Heart left ventricle (tissue), 16 donors: ENCODE data around the gene HYAL2. TPM values are rescaled to one million over a fixed set of nuclear protein-coding genes. Genes with fewer than 3 reads are reported as not detected.
A peak's percentile ranks its signal among the peaks of the same experiment; 100 is the strongest.

ENCODE experiments used
- ATAC-seq, 4 donors: fragments of 200-7000 bp; cut with Tn5 transposase; one replicate each; pipeline ENCODE4 v1.9.1; 2020 to 2022; ENCODE audit warnings: moderate library complexity in 4 of 4, mild to moderate bottlenecking in 3 of 4, moderate number of reproducible peaks in 1 of 4
- DNase-seq, 5 donors: peaks; one replicate each; pipeline ENCODE4 v3.0.0-alpha.2; 2020
- H3K27ac ChIP-seq, 12 donors: fragments of 200-600 bp; sonication (generic) in 4 of 12; one replicate each; pipeline versions ENCODE4 v1.5.0 to v1.8.0; 2016 to 2022; ENCODE audit warnings: mild to moderate bottlenecking in 2 of 12
- H3K27me3 ChIP-seq, 9 donors: fragments of 200-600 bp; sonication (generic) in 2 of 9; one replicate each; pipeline versions ENCODE4 v1.5.1 to v1.8.0; 2016 to 2022; ENCODE audit warnings: mild to moderate bottlenecking in 3 of 9
- H3K36me3 ChIP-seq, 9 donors: fragments of 200-600 bp; sonication (generic) in 2 of 9; one replicate each; pipeline versions ENCODE4 v1.5.0 to v1.8.0; 2018 to 2022; ENCODE audit warnings: mild to moderate bottlenecking in 2 of 9
- H3K4me1 ChIP-seq, 12 donors: fragments of 200-600 bp; sonication (generic) in 4 of 12; one replicate each; pipeline versions ENCODE4 v1.5.0 to v1.8.0; 2016 to 2022; ENCODE audit warnings: mild to moderate bottlenecking in 3 of 12
- H3K4me3 ChIP-seq, 12 donors: fragments of 200-600 bp; sonication (generic) in 4 of 12; one replicate each; pipeline versions ENCODE4 v1.5.0 to v1.8.0; 2017 to 2022; ENCODE audit warnings: mild to moderate bottlenecking in 9 of 12, moderate library complexity in 4 of 12
- H3K9me3 ChIP-seq, 12 donors: fragments of 200-600 bp; sonication (generic) in 4 of 12; one replicate each; pipeline versions ENCODE4 v1.5.0 to v1.8.0; 2016 to 2022; ENCODE audit warnings: mild to moderate bottlenecking in 1 of 12
- POLR2A ChIP-seq, 2 donors: fragments of 450-650 bp; IDR thresholded peaks; one replicate each; pipeline ENCODE4 v1.6.1; 2017; ENCODE audit warnings: antibody characterized with exemption in 2 of 2, mild to moderate bottlenecking in 2 of 2, moderate library complexity in 2 of 2
- WGBS, 4 donors: extraction: QIAGEN DNeasy Blood & Tissue Kit in 2 of 4; methylation state at CpG; one replicate each; pipeline versions ENCODE4 v1.1.5 to v1.1.7; 2013 to 2018; 5-methylcytosine and 5-hydroxymethylcytosine counted together
- intact Hi-C, 10 donors: fragments of 100-400 bp; cut with DNase I; formaldehyde crosslinking; loops; one replicate each; pipeline versions ENCODE4 v1.11.1 to v1.14.2; 2022
- polyA plus RNA-seq, 2 donors: library from polyadenylated mRNA; stranded (reverse); fragments of 200-250 nt; gene quantifications; one replicate each; pipeline ENCODE4 v1.2.3, GENCODE V29; 2013
- total RNA-seq, 9 donors: library from RNA; depleted of rRNA in 2 of 9; stranded (reverse); fragments of >200 nt in 2 of 9; fragmentation: NEBNext Ultra II Directional in 3 of 9; extraction: Animal tissue kit (Norgen Biotek cat#: 25700) in 3 of 9; gene quantifications; one replicate each; pipeline versions ENCODE4 v1.1.0 to v1.2.4, GENCODE V29; 2016 to 2023
- TF ChIP-seq, protein P1 (sequence below), 12 donors: fragments of 200-600 bp; sonication (generic) in 4 of 12; IDR thresholded peaks; one replicate each; pipeline versions ENCODE4 v1.5.0 to v1.8.0; 2018 to 2022; ENCODE audit warnings: antibody characterized with exemption in 12 of 12, mild to moderate bottlenecking in 5 of 12
- donor health status: ischemic (EF 13 %, LVEDD 7.1; RV severe dilation, severe dysfunction).
- donor health status: healthy with polysubstance abuse.
- donor health status: DM: no; HTN: yes; CAD: no.
- donor health status: DM: no; HTN: no; CAD: no.
- donor health status: ischemic (EF 25% LVEDD 6.9; RV normal size, moderate dysfunction).
- donor health status: ischemic (EF 25% LVEDD 5.7; RV mildly dilated, moderate dysfunction).
- donor health status: healthy.
- donor health status: DM: yes; HTN: yes; CAD: no.
- donor health status: ischemic (EF 35%, LVEDD 5.7; RV mildly dilated, moderate dysfunction).
- donor health status: nonischemic (EF 11% LVEDD 7.7; RV severe dilation, severe dysfunction).
- donor health status: DM: yes; HTN: yes; CAD: no.
- donor health status: PGD.
- donor health status: ischemic (EF 29% LVEDD 5.4; RV normal size, mild dysfunction).
- donor health status: nonischemic (EF 23%, LVEDD 6.1; RV moderate dilation, normal function).

Gene HYAL2
- total and polyA plus RNA-seq, 11 donors: 24.0 to 234 (median 52.2) TPM

DNA sequence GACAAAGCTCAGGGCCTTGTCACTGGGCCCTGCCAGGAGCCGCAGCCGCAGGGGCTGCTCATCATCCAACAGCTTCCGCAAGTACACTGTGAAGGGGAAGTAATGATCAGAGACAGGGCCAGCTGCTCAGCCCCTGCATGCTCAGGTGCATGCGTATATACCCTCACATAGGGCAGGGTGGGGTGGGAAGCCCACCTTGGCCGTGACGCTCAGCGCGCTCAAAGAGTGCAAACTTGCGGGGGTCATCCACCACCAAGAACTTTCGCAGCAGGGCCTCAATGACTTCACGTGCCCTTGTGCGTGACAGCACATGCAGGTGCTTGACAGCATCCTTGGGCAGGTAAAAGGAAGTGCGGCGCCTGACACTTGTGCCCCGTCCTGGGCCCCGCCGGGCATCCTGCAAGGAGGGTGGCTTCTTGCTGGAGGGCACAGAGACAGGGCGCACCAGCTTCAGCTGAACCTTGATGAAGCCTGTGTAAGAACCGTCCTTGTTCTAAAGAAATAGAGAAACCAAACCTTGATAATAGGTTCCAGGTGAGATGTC lies 8.9 kb upstream of the HYAL2 start:
- 93 to 95% (median 94%) methylated on average over 9 to 19 of the region's 19 CpGs for WGBS, 4 donors
- Histone ChIP-seq H3K4me3 (no peak overlapping the region), H3K4me1 (peaks cover 13 to 67% (median 55%) of the 10 kb centered on the region in 12 donors), H3K27me3 (no peaks in the 10 kb centered on the region), H3K27ac (peak overlapping the region in 3 of 12 donors; percentile 98 to 100 (median 99)), H3K9me3 (no peaks in the 10 kb centered on the region), H3K36me3 (peaks cover 0 to 65% (median 34%) of the 10 kb centered on the region in 9 donors)
- DNase-seq (peak in 1 of 5 donors; percentile 20), ATAC-seq (no peak)
- no peak for TF ChIP-seq POLR2A (IDR thresholded peaks at IDR 0.05)
- TF ChIP-seq, protein P1, sequence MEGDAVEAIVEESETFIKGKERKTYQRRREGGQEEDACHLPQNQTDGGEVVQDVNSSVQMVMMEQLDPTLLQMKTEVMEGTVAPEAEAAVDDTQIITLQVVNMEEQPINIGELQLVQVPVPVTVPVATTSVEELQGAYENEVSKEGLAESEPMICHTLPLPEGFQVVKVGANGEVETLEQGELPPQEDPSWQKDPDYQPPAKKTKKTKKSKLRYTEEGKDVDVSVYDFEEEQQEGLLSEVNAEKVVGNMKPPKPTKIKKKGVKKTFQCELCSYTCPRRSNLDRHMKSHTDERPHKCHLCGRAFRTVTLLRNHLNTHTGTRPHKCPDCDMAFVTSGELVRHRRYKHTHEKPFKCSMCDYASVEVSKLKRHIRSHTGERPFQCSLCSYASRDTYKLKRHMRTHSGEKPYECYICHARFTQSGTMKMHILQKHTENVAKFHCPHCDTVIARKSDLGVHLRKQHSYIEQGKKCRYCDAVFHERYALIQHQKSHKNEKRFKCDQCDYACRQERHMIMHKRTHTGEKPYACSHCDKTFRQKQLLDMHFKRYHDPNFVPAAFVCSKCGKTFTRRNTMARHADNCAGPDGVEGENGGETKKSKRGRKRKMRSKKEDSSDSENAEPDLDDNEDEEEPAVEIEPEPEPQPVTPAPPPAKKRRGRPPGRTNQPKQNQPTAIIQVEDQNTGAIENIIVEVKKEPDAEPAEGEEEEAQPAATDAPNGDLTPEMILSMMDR (IDR thresholded peaks at IDR 0.05): no peak
- intact Hi-C loops: no loop called here

DNA sequence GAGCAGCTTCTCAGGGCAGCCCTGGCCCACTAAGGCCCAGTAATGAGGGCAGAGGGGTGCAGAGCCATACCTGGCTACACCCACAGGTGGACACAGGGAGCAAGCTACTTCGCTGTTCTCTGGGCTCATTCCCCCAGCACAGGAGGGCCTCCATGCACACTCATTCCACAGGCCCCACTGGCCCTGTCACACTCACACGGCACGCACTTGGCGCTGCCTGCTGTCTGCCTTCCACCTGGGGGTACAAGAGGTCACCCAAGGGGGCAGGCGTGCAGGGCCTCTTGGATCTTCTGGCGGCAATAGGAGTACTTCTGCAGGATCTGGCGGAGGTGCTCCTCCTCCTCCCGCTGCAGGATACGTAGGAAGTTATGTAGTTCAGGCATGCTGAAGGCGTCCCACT lies 7.8 kb upstream of the HYAL2 start:
- no peak for TF ChIP-seq POLR2A (IDR thresholded peaks at IDR 0.05)
- TF ChIP-seq, protein P1 (IDR thresholded peaks at IDR 0.05): no peak
- no peak for ATAC-seq
- peaks cover 5 to 58% (median 44%) of the 10 kb centered on the region in 12 donors for H3K4me1 ChIP-seq
- H3K36me3 ChIP-seq: peaks cover 0 to 70% (median 44%) of the 10 kb centered on the region in 9 donors
- DNase-seq: peak in 3 of 5 donors; percentile 9 to 20 (median 19)
- intact Hi-C loops: no loop called here
- H3K27me3 ChIP-seq: no peaks in the 10 kb centered on the region
- H3K4me3 ChIP-seq: no peak overlapping the region
- H3K9me3 ChIP-seq: no peaks in the 10 kb centered on the region
- H3K27ac ChIP-seq: peak overlapping the region in 1 of 12 donors; percentile 24
- 87 to 92% (median 91%) methylated on average over 3 to 10 of the region's 10 CpGs for WGBS, 4 donors

DNA sequence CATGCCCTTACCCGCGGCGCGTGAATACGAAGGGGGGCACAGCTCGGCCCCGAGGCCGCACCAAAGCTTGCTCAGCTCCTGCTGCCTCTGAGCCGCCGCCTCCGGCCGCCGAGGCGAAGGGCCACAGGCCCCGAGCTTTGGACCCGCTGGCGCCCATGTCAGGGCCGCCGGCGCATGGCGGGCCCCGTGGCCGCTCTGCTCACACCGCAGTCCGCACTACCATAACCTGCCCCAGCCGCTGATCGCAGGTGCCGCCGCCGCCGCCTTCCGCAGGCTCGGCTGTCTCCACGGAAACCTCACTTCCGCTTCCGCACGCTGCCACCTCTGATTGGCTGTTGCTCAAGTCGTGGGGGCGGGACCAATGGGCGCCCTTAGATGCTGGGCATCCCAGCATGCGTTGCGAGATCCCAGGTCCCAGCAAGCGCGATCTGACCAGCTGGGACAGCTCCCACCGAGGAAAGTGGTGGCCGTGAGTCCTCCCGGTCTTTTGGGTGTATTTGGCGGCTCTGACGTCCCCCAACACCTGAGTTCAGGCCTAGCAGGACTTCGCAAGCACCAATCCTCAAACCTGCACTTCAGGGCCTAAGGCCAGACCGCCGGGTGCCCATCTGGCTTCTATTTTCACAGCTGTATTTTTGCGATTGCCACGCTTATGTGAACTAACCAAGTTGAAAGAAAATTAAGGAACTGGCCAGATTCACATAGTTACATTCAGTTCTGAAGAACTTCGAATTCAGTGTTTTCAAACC lies 5.6 kb upstream of the HYAL2 start, which contains the start of gene TUSC2:
Gene TUSC2 (minus strand): TSS at position 281 of the 749 bp plus-strand sequence. CDS start 124 bp downstream, at position 157.
- DNase-seq (peak; percentile 96 to 99 (median 98)), ATAC-seq (peak; percentile 67 to 86 (median 84))
- intact Hi-C loops: loop anchor here in 4 of 10 donors (5.0 to 10.0 kb wide), 3 partner anchors 36 to 73 kb away; partner anchors contain the start of genes LSMEM2 (in 2 of the 4) and IFRD2 (in 1 of the 4)
- H3K27ac ChIP-seq: peak within 1 kb of the TSS; percentile 59 to 93 (median 84)
- no peaks in the 10 kb centered on the region for H3K9me3 ChIP-seq
- TF ChIP-seq, protein P1 (IDR thresholded peaks at IDR 0.05): peak in 1 of 12 donors; percentile 11
- peak; percentile 28 to 82 for TF ChIP-seq POLR2A (IDR thresholded peaks at IDR 0.05)
- WGBS, 4 donors: 3 to 6% (median 3%) methylated on average over 33 to 55 of the region's 55 CpGs
- peaks cover 5 to 58% (median 40%) of the 10 kb centered on the region in 12 donors for H3K4me1 ChIP-seq
- peaks cover 0 to 57% (median 51%) of the 10 kb centered on the region in 9 donors for H3K36me3 ChIP-seq
- H3K27me3 ChIP-seq: no peaks in the 10 kb centered on the region
- H3K4me3 ChIP-seq: peak within 1 kb of the TSS; percentile 69 to 100 (median 90)

DNA sequence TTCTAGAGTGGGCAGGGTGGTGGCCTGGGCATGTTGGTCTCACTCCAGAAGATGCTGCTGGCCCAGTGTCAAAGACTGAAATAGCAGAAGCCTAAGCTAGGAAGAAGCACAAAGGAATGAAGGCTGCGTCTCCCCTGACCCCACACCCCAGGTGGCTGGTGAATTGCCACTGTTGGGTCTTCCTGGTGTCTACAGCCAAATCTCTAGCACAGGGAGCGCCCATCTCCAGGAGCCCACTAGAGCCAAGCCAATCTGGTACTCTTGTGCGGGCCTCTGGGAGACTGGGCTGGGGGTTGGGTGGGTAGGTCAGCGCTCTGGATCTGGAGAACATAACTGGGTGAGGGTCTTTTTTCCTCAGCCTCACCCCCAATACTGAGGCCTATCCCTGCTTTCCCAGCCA lies 4.6 kb upstream of the HYAL2 start:
- Histone ChIP-seq H3K4me1 (peaks cover 5 to 58% (median 38%) of the 10 kb centered on the region in 12 donors), H3K9me3 (no peaks in the 10 kb centered on the region), H3K27ac (peak overlapping the region in 9 of 12 donors; percentile 81 to 93 (median 89)), H3K4me3 (peak overlapping the region in 11 of 12 donors; percentile 69 to 100 (median 88)), H3K36me3 (peaks cover 0 to 50% (median 44%) of the 10 kb centered on the region in 9 donors), H3K27me3 (no peaks in the 10 kb centered on the region)
- 60 to 70% (median 67%) methylated on average over 4 of the region's 4 CpGs for WGBS, 4 donors
- intact Hi-C loops: loop anchor here in 4 of 10 donors (5.0 to 10.0 kb wide), 3 partner anchors 35 to 72 kb away; partner anchors contain the start of genes LSMEM2 (in 2 of the 4) and IFRD2 (in 1 of the 4)
- TF ChIP-seq, protein P1 (IDR thresholded peaks at IDR 0.05): no peak
- no peak for TF ChIP-seq POLR2A (IDR thresholded peaks at IDR 0.05)
- ATAC-seq (no peak), DNase-seq (peak in 2 of 5 donors; percentile 5 to 20)
